Activated CD4-positive, alpha-beta T cell treated with anti-CD3 and anti-CD28 coated beads, Interleukin-2, amount 50 U/mL, for 16 hours (primary cell): ENCODE measurements around the gene ASTE1.
"Not testable (repeated sequence)": the region's sequence is repeated elsewhere in the genome, so short reads cannot be mapped to it uniquely, and the experiment has no call there.

Experiments
- DNase-seq: peaks from one replicate; pipeline ENCODE4 v3.0.0-alpha.2; 2020

Gene ASTE1

DNA sequence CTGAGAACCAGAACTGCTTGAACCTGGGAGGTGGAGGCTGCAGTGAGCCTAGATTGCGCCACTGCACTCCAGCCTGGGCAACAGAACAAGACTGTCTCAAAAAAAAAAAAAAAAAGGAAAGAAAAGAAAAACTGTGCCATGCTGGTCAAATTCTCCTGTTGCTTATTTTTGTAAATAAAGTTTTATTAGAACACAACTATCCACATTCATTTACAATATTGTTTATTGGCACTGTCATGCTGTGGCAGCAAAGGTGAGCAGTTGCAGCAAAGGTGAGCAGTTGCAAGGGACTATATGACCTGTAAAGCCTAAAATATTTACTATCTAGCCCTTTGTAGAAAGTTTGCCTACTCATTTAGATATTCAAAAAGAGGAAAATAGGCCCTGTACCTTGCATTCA, 18.3 kb downstream of the ASTE1 start:
- DNase-seq = no peak

- no peak for DNase-seq
Measured at GRCh38 chr3:131007782-131008181, 18.8 kb downstream of the ASTE1 start.

DNA sequence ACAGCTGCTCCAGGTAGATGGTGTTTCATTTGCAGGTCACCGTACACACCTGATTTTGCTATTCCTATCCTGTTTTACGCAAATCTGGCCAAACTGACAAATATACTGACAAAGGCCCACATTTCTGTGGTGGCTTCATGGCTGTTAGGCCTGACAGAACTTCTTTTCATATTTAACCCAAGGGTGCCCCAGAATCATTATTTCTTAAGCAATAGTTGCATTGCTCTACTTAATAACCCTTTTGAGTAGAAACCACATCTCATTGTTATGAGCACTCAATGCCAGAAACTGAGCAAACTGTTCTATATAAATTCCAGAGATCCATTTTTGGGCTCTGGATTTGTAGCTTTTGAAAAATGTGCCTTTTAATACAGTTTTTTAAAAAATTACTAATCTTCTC, 19.4 kb downstream of the ASTE1 start:
- no peak for DNase-seq

DNA sequence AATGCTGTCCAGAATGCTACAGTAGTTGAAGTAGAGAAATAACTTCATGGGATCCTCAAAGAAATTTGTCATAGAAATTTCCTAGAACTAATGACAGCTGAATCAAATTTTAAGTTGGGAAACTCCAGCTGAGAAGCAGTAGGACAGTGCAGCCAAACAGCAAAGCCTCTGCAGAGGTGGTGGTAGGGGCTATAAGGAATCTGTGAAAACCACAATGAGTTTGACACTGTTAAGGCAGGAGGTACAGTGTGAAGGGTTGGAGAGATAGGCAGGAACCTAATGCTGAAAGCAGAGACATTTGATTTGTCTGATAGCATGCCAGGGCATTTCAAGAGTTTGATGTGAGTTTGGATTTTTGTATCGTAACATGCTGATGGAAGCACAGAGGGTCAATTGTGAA, 22.0 kb downstream of the ASTE1 start:
- DNase-seq = peak; percentile 25

DNA sequence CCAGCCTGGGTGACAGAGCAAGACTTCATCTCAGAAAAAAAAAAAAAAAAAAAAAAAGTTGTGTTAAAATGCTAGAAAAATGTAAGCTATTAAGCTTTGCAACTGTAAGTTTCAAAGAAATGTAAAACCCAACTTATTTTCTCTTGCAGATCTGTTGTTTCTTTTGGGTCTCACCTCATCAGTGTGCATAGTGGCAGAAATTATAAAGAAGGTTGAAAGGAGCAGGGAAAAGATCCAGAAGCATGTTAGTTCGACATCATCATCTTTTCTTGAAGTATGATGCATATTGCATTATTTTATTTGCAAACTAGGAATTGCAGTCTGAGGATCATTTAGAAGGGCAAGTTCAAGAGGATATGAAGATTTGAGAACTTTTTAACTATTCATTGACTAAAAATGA, 25.6 kb downstream of the ASTE1 start:
- no peak for DNase-seq

GRCh38 chr3:130997289-130997688, 29.3 kb downstream of the ASTE1 start:
- DNase-seq = no peak

DNA sequence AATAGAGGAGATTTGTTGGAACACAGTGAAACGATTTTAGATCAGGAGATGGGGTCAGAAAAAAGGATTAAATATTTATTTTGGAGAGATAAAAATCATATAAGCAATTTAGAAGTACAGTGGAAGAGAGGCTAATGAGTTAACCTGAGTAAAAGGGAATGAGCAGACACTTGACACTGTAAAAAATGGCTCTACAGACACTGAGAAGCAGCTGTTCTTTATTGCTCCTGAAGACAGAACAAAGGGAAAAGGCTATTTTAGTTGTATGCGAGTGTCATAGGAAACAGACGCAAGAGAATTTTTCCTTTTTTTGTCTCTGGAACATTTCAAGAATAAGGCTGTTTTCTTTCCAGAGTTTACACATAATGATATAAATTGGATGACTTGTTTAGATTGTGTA, 34.3 kb downstream of the ASTE1 start:
- no peak for DNase-seq

- DNase-seq = peak; percentile 23
Measured at GRCh38 chr3:130991126-130991525, 35.5 kb downstream of the ASTE1 start.

DNA sequence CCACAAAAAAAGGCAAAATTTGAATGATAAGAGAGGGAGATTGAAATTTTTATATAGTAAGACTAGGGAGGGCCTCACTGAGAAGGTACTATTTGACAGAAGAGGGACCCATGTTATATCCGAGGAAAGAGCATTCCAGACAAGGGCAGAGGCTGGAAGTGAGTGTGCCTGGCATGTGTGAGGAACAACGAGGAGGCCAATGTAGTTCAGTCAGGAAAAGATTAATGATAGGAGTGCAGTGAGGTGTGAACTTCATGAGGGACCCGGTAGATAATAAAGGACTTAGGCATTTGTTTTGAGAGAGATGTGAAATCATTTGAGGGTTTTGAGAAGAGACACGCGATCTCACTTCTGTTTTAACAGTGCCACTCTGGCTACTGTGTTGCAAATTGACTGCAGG, 36.3 kb downstream of the ASTE1 start:
- DNase-seq = no peak

GRCh38 chr3:130981469-130981868, 45.2 kb downstream of the ASTE1 start:
- no peak for DNase-seq

DNA sequence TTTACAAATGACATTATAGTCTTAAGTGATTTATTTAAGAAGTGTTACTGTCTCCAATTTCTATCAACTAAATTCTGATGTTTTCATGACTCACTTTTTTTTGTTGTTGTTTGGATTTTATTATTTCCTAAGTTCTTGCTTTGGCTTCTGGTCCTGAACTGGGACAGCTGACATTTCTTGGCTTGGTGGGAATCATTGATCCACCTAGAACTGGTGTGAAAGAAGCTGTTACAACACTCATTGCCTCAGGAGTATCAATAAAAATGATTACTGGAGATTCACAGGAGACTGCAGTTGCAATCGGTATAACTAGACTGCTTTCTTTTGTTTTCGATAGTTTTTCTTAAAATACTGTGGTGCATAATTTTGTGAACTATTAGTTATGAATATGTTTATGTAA, 47.5 kb downstream of the ASTE1 start:
- DNase-seq = no peak

DNA sequence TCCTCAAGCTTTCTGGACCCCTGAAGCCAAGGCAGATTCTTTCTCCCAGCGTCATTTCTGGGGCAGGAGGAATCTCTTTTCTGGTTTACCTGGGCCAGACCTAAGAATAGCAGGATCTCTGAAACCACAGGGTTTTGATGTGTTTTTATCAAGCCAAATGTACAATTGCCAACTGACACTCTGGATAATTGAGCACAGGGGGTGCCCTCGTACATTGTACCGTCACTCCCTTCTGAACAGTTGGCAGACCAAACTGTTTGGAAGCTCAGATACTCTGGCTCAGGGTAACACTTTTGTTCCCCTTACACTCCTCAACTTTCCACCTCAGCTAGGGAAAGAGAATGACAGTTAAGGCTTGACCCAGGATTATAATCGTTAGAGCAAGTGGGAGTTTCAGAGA, 49.9 kb downstream of the ASTE1 start:
- DNase-seq = no peak

DNA sequence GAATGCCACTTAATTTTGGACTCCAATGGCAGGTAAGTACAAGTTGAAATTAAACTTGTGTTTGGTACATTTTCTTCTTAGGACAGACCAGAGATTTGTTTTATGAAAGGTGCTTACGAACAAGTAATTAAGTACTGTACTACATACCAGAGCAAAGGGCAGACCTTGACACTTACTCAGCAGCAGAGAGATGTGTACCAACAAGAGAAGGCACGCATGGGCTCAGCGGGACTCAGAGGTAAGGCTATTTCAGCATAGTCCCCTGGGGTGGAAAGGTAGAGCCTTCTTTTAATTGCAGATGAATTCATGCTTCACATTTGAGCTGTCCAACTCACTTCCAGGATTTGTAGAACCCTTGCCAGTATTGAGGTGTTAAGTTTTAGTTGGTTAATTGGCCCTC, 51.4 kb downstream of the ASTE1 start:
- no peak for DNase-seq

DNA sequence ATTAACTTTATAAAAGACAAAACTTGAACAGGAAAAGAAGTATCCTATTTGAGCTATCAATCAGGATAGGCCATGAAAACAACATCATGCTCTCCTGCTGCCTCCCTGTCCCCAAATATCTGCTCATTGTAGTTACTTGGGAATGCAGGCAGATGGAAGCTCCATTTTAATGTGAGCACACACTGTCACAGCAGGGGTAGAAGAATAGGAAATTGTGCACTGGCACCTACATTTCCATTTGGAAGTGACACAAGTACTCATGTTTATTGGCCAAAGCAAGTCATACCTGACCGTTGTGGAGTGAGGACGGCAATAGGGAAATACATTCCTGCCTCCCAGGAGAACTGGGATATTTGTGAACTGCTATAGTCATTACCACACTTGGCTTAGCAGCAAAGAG, 52.4 kb downstream of the ASTE1 start:
- no peak for DNase-seq

GRCh38 chr3:130973406-130973805, 53.2 kb downstream of the ASTE1 start:
- DNase-seq = no peak

GRCh38 chr3:130972592-130972991, 54.0 kb downstream of the ASTE1 start:
- DNase-seq = not testable (repeated sequence)

- DNase-seq = peak; percentile 26
Measured at GRCh38 chr3:130971208-130971607, 55.4 kb downstream of the ASTE1 start.

DNA sequence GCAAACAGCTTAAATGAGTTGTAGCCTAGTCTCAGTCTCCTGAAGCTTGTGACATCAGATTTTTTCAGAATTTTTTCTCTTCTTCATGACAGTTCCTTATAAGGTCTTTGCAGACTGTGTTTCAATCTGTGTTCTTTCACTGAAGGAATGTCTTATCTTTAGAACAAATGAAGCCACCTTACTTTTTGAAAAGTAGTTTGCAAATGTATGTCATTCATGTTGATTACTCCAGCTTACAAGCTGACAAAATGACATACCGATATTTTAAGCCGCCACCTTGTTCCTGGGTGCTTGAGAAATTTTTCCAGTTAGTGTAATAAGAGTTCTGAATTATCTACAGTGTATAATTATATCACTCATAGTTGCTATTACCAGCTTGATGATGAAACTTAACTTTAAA, 57.0 kb downstream of the ASTE1 start:
- DNase-seq = no peak

DNA sequence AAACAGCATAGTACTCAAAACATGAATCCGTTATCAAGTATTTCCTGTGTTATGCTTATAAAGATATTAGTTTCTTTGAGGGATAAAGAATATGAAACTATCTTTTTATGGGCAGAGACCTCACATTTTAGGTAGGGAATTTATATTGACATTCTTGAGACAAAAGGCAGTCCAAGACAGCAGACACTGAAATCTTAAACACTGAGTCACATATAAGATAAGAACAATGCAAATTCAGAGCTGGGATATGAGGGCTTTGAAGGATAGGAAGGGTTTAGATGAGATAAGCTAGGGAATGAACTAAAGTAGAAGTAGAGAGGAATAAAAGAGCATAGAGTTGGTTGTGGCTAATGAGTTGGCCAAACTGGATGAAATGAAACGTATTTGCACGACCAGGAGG, 58.4 kb downstream of the ASTE1 start:
- no peak for DNase-seq

DNA sequence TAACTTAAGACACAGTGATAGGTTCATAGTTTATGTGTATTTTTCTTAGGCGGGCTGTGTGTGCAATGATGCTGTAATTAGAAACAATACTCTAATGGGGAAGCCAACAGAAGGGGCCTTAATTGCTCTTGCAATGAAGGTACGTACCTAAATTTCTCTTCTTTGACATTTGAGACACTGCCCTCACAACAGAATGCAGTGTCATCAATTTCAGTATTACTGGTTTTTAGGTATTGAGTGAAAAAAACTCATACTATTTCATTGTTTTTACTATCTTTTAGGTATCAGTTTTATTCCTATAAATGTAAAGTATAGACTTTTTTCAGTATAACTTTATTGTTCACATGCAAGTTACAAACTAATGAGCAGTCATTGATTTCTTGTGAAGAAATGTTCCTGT, 59.3 kb downstream of the ASTE1 start:
- DNase-seq = no peak

GRCh38 chr3:130963878-130964277, 62.7 kb downstream of the ASTE1 start:
- no peak for DNase-seq
